ENCODE measurements around the gene POMP.

Gene POMP

DNA sequence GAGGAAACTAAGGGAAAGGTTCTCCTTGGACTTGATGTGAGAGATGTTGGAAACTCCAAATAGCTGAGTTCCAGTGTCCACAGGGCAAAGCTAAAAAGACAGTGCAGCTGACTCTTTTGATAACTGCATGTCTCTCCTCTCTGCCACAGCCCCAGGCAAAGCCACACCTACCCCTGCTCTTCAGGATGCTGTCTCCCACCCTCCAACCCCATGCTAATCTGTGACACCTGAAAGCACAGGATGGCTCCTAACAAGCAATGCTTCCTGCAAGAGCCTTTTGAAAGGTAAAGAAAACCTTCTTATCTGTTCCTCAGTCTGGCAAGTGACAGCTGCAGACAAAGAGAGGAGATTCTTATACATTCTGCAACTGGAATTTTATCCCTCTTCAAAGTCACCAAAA, 45.4 kb downstream of the POMP start:
- no peak for DNase-seq

DNA sequence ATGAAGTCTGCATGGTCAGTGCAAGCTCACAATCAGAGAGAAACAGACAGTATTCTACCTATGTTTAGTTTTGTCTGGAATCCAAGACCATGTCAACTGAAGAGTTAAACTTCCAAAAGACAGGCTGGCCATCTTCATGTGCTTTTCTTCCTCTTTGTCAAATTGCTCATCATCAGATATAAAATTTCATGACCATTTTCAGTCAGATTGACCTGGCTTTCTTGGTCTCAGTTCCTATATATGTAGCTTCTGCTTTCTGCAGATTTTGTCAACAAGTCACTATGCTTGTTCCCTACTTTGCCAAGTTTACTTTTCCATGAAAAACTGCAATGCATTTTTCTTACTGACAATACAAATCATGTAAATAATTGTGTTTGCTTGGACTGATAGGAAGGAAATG, 46.0 kb downstream of the POMP start:
- DNase-seq = no peak

GRCh38 chr13:28705461-28706083, 46.6 kb downstream of the POMP start:
- DNase-seq = no peak

DNA sequence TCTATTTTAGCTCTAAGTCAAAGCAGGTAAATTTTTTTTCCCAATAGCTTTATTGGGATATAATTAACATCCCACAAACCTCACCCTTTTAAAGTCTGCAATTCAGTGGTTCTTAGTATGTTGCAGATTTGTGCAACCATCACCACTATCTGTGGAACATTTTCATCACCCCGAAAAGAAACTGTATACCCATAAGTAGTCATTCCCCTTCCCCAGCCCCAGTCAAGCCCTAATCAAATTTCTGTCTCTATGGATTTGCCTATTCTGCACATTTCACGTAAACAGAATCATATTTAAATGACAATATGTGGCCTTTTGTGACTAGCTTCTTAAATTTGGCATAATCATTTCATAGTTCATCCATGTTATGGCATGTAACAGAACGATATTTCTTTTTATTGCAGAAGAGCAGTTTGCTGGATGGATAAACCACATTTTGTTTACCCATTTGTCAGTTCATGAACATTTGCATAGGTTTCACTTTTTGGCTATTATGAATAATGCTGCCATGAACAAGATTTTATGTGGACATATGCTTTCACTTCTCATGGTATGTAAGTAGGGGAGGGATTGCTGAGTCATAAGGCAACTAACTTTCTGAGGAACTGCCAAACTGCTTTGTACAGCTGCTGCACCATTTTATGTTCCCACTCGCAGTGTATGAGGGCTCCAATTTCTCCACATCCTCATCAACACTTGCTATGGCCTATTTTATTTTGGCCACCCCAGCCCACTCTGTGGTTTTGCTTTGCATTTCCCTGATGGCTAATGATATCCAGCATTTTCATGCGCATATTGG, 48.9 kb downstream of the POMP start:
- DNase-seq = peak; percentile 91

GRCh38 chr13:28710161-28710560, 51.2 kb downstream of the POMP start:
- no peak for DNase-seq

DNA sequence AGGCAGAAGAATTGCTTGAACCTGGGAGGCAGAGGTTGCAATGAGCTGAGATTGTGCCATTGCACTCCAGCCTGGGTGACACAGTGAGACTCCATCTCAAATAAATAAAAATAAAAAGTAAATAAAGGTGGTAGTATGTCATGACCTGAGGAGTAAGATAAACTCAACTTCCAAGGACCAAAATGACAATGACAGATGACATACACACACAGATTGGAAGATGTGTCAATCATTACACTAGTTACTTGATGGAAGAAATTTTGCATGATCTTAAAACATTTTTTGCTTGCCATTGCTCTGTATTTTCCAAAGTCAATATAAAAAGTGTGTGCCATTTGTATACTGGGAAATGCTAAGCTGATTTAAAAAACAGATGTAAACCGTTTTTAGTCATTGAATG, 55.7 kb downstream of the POMP start:
- no peak for DNase-seq

- DNase-seq = no peak
Measured at GRCh38 chr13:28716511-28716910, 57.6 kb downstream of the POMP start.

GRCh38 chr13:28717170-28717569, 58.2 kb downstream of the POMP start:
- DNase-seq = no peak

DNA sequence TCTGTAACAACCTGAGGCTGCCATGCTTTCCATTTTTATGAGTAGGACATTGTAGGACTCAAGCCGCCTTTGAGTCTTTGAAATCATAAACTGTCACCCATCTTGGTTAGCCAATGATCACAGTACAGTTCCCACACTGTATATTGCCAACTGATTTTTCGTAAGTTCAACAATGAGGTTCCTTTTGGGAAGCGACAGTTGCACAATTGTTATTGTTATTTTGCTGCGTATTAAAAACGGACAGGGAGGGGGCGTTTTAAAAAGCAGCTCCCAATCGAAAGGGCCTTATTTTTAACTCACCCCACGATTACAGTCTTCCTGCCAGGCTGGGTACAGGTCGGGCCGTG, 59.2 kb downstream of the POMP start:
- no peak for DNase-seq

GRCh38 chr13:28718543-28719226, 59.8 kb downstream of the POMP start, which contains the start of gene SLC46A3:
TSS of gene SLC46A3 (minus strand) at chr13:28718970. CDS start at chr13:28717998, 972 bp downstream.
- DNase-seq = peak; percentile 95

GRCh38 chr13:28719227-28720055, 60.5 kb downstream of the POMP start:
- DNase-seq = no peak

DNA sequence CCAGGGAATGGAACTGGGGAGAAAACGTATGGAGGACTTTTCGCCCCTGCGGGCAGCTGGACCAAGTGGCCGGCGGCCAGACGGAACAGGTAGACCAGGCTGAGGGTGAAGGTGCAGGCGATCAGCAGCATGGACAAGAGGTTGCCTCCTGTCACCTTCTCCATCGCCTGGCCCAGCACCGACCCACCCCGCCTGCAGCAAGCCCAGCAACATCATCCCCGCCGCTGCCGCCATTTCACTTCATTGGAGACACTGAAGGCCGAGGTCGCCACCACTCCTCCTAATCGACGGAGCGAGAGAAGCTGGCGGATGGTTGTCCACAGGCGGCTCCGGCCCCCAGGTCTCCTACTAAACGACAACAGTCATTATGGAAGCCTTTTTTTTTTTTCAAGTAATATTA, 64.9 kb downstream of the POMP start:
- DNase-seq = no peak

GRCh38 chr13:28725046-28725610, 66.2 kb downstream of the POMP start:
- no peak for DNase-seq
